ENCODE data around the gene MAGEC1.
"Not testable (repeated sequence)": the region's sequence is repeated elsewhere in the genome, so short reads cannot be mapped to it uniquely, and the experiment has no call there.

MAGEC1 gene, protein sequence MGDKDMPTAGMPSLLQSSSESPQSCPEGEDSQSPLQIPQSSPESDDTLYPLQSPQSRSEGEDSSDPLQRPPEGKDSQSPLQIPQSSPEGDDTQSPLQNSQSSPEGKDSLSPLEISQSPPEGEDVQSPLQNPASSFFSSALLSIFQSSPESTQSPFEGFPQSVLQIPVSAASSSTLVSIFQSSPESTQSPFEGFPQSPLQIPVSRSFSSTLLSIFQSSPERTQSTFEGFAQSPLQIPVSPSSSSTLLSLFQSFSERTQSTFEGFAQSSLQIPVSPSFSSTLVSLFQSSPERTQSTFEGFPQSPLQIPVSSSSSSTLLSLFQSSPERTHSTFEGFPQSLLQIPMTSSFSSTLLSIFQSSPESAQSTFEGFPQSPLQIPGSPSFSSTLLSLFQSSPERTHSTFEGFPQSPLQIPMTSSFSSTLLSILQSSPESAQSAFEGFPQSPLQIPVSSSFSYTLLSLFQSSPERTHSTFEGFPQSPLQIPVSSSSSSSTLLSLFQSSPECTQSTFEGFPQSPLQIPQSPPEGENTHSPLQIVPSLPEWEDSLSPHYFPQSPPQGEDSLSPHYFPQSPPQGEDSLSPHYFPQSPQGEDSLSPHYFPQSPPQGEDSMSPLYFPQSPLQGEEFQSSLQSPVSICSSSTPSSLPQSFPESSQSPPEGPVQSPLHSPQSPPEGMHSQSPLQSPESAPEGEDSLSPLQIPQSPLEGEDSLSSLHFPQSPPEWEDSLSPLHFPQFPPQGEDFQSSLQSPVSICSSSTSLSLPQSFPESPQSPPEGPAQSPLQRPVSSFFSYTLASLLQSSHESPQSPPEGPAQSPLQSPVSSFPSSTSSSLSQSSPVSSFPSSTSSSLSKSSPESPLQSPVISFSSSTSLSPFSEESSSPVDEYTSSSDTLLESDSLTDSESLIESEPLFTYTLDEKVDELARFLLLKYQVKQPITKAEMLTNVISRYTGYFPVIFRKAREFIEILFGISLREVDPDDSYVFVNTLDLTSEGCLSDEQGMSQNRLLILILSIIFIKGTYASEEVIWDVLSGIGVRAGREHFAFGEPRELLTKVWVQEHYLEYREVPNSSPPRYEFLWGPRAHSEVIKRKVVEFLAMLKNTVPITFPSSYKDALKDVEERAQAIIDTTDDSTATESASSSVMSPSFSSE

DNA sequence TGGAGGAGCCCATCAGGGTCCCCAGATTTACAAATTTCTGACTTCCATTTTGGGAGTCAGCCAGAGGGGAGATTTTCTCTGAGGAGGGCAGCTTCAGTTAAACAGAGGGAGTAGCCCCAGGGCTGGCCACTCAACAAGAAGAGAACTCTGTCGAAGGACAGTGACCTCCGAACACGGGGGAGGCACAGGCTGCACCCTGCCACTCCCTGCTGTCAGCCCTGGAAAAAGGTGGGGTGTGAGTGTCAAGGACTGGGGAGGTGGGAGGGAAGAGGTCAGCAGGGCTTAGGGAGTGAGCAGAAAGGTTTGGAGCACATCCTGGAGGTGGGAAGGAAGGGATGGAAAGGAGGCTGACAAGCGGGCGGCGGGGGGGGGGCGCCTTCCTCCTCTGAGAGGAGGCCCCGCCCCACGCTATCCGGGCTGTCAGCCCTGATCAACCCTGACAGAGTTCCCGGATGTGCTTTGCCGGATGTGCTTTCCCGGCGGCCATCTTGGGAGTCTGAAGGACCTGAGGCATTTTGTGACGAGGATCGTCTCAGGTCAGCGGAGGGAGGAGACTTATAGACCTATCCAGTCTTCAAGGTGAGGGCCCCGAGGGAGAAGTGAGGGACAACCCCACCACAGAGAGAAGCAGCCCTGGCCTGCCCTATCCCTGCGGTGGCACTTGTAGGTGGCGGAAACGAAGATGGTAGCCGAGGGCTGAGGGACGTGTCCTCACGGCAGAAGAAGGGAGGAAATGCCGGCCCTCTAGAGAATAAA lies at the start of gene MAGEC1:
Gene MAGEC1 (plus strand): TSS at position 495 of the 756 bp plus-strand sequence. CDS start 1,179 bp downstream, outside the sequence.
- DNase-seq, result no peak

DNA sequence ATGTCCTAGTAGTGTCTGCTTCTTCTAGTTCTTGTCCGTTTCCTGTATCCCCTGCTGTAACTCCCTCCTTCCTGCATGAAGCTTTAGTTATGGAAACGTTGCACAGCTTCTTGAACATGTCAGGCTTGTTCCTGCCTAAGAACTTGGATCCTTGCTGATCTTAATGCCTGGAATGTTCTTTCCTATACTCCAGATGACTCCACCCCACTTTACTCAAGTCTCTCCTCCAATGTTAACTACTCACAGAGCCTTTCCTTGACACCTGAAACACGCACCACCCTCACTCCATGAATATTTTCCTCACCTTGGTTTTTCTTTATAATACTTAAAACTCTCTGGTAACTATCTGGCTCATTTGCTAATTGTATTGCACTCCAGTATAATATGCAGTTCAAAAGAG lies 46.2 kb upstream of the MAGEC1 start:
- no peak for DNase-seq

DNA sequence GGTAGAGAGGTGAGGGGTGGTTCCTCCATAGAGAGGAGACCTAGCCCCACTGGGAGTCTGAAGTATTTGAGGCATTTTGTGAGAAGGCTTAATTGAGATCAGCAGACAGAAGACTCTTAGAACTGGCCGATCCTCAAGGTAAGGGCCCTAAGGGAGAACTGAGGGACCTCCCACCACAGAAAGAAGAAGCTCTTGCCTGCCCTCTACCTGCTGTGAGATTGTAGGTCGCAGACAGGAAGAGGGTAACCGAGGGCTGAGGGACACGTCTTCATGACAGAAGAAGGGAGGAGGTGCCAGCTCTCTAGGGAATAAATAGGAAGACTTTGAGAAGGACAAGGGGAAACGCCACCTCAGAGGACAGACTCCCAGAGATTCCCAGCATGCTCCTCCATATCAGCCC lies 24.1 kb upstream of the MAGEC1 start:
- peak; percentile 6 for DNase-seq

DNA sequence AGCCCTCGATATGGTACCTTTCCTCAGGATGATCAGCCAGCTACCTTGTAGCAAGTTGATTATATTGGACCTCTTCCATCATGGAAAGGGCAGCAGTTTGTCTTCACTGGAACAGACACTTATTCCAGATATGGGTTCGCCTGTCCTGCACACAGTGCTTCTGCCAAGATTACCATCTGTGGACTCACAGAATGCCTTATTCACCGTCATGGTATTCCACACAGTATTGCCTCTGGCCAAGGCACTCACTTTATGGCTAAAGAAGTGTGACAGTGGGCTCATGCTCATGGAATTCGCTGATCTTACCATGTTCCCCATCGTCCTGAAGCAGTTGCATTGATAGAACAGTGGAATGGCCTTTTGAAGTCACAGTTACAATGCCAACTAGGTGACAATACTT lies 14.9 kb upstream of the MAGEC1 start:
- not testable (repeated sequence) for DNase-seq

DNA sequence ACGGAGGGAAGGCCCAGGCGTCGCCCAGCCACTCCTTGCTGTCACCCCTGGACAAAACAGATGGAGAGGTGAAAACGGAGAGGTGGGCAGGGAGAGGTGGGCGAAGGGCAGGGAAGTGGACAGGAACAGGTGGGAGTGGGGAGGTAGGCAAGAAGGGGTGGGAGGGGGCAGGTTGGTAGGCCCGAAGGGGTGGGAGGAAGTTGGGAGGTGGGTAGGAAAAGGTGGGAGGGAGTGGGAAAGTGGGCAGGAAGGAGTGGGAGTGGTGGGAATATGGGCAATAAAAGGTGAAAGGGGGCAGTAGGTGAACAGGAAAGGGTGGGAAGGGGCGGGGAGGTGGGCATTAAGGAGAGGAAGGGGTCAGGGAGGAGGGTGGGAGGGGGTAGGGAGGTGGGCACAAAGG lies 9.0 kb upstream of the MAGEC1 start:
- DNase-seq, result no peak

DNA sequence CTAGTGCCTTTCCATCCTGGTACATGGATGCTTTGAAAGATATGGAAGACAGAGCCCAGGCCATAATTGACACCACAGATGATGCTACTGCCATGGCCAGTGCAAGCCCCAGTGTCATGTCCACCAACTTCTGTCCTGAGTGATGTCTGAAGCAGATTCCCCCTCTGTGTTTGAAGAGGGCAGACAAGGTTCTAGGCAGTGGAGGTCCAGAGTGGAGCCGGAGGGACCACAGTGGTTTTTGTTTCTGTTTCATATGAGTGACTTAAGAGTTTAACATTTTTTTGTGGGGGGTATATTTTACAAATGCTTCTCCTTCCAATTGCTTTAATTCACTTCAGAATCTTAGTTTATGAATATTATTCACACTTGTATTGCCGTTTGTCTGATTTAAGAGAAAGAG lies 6.0 kb upstream of the MAGEC1 start:
- DNase-seq, result no peak

DNA sequence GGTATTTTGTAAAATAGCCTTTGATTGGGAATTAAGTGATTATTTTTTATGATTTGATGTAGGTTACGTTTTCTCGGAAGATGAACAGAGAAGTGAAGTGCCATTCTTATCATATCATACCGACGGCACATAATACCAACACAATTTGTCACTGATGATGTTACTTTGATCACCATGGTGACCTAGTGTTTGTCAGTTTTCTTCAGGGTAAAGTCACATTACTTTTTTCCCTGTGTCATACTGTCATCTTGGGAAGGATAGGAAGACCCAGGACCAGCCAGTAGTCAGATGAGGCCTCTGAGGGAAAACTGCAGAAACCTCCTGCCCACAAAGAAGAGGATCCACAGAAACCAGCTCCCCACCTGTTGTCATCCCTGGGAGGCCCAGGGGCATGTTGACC lies 1.3 kb upstream of the MAGEC1 start:
- DNase-seq, result no peak

DNA sequence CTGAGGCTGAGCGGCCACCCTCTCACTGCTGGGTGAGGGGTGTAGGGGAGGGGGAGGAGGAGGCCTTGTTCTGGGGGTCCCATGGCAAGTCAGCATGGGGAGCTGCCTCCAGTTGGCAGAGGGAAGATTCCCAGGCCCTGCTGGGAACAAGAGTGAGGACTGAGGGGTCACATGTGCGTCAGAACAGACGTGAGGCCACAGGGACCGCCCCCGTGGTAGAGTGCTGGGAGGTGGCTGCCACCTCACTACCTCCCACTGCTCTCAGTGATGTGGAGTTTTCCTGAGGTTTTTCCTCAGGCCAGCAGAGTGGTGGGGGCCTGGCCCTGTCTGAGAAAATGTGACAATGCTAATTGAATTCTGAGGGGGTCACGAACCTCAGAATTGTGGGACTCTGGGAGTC lies 568 bp downstream of the MAGEC1 start:
- no peak for DNase-seq

DNA sequence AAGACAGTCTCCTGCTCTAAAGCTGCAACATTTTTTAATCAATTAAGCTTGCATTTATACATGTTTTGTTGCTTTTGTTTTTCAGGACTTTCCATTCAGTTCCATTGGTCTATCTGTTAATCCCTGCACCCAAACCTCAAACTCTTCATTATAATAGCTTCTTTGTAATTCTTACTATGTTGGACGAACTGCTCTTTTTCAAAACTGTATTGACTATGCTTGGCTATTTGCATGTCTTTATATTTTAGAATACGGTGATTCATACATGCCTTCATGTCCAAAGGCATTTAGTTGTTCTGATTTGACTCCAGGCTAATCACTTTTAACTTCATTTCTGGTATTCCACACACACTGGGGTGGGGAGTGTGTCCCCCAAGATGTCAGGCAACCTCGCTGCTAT lies 14.1 kb downstream of the MAGEC1 start:
- DNase-seq, result no peak

DNA sequence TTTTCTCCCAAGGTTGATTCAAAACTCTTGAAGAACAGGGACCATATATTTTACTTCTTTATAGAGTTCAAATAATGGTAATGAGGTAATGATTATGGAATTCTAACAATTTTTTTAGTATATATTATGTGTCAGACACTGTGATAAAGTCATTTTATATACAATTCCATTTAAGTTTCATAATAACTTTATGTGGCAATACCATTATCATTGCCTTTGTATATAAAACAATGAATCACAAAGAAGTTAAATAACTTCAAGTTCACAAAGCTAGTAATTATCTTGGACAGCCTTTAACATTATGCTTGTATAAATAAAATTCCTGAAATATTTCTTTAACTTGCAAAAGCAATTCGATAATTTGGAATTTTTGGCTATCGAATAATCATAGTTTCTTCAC lies 20.6 kb downstream of the MAGEC1 start:
- DNase-seq, result no peak

DNA sequence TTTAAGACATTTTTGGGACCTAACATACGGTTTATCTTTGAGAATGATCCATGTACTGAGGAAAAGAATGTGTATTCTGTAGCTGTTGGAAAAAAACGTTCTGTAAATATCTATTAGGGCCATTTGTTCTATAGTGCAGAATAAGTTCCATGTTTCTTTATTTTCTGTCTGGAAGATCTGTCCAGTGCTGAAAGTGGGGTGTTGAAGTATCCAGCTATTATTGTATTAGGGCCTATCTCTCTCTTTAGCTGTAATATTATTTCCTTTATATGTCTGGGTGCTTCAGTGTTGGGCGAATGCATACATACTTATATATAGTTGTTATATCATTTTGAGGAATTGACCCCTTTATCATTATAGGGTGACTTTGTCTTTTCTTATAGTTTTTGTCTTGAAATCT lies 24.7 kb downstream of the MAGEC1 start:
- DNase-seq, result no peak

DNA sequence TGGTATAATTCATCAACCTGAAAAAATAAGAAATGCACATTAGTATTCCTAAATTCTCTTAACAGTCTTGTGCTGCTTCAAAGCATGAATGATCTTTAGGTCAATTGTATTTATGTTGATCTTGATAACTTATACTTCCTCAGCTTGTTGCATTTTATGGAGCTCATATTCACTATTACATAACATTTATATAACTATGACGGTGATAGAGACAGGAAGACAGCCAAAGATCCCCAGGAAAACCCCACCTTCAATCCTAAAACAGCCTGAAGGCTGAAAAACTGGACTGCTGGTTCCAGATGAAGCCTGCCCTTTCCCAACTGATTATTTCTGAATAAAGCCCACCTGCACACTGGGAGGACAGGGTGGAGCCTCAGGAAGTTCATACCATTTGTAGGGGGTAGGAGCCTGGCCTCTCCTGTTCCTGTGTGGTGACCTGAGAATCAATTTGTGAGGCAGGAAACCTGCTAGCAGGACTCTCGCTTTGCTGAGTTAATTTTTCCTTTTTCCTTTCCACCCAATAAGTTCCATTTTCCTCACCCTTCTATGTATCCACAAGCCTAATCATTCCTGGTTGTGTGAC lies 30.5 kb downstream of the MAGEC1 start:
- DNase-seq, result no peak

DNA sequence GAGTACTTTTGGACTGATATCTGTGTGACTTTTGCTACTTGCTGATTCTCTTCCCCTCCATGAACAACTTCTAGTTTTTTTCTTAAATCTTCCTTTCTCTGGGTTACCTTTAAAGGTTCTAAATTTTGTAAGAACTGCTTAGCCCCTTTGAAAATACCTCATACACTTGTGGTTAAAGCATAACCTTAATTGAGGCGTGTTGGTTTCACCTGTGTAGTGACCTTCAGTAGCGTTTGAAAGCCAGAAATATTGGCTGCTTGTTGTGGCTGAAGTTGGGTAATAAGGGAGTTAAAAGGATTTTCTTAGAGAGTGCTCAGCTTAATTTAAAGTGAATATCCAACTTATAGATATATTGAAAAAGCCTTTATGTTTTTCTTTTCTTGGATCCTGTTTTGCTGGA lies 32.0 kb downstream of the MAGEC1 start:
- DNase-seq, result no peak

DNA sequence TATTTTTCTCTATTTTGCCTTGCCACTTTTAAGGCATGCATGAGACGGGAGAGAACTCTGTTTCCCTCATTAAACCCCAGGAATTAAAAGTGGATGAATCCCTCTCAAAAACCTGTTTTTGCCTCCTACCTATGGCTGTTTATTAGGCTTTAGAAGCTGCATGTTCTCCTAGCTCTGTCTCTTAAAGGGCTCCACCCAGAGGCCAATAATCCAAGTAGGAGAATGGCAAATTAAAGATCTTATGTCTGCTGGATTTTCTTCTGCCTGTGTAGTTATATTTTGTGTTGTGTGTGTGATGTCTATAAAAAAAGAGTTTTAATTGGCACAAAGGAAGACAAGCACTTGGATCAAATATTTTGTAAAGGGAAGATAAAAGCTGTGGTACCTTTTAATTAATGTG lies 32.4 kb downstream of the MAGEC1 start:
- no peak for DNase-seq

DNA sequence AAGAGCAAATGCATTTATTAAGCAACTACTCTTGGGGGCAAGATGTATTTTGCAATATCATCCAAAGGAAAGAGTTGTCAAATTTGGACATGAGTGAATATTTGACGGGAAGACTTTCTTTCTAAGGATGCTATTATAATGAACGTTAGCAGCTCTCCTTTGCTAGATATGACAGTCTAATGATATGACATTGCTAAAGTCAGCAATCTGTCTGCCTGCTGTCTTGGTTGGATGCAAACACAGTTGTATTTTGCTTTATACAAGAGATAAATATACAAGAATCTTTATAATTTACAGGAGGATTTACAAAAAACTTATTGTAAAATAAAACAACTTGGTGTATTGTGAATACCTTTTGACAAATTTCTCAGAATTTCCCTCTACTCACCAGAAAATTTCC lies 37.5 kb downstream of the MAGEC1 start:
- DNase-seq, result no peak

DNA sequence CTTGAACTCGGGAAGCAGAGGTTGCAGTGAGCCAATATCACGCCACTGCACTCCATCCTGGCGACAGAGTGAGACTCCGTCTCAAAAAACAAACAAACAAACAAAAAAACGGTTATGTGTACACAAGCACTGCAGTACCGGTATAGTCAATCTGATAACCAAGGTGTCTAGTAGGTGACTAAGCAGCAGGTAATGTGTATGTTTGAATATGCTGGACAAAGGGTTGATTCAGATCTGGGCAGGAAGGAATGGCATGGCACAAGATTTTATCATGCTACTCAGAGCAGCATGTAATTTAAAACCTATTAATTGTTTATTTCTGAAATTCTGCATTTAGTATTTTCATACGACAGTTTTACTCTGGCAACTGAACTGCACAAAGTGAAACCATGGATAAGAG lies 41.7 kb downstream of the MAGEC1 start:
- no peak for DNase-seq

DNA sequence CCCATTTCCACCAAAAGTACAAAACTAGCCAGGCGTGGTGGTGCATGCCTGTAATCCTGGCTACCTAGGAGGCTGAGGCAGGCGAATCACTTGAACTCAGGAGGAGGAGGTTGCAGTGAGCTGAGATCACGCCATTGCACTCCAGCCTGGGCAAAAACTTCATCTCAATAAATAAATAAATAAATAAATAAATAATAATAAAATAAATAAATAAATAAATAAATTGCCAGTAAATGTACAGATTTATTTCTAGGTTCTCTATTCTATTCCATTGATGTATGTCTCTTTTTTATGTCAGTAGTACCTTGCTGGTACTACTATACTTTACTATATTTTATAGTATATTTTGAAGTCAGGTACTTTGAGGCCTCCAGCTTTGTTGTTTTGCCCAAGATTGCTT lies 43.7 kb downstream of the MAGEC1 start:
- DNase-seq, result no peak

DNA sequence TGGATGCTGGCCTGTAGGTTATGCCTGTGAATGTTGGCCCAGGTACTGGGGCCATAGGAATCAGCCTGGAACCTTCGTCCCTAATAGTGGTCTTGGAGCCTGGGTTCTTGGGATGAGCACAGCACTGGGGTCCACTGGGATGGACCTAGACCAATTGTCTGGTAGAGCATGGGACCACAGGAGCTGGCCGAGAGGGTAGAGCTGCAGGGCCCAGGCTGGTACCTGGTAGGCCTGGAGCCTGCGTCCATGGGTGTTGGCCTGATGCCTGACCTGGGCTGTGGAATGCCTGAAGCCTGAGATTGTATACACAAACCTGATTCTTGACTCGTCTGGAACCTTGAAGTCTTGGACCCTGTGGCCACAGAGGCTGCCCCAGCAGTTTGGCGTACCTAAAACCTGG lies 48.9 kb downstream of the MAGEC1 start:
- no peak for DNase-seq

DNA sequence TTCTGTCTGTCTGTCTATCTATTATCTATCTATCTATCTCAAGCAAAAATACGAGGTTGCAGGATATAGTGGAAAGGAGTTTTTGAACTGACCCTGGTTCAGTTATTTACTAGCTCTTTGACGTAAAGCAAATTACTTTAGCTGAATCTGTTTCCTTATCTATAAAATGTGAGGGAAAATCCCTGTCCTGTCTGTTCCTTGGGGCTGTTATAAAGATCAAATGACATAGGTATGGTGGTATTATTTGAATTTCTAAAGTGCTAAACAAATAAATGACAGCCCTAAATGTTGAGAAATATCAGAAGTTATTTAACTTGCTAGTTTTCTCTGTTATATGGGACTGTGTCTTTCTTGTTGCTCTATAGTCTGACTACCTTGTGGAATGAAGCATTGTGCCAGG lies 55.0 kb downstream of the MAGEC1 start:
- DNase-seq, result no peak

Measured in RPMI8226 (cell line).